ENCODE results near the gene CHSY1. TPM values are rescaled to one million over a fixed set of nuclear protein-coding genes. Genes with fewer than 3 reads are reported as not detected.

The CHSY1 gene
- polyA plus RNA-seq, 3 donors: 2.7 to 19.0 (median 3.0) TPM

DNA sequence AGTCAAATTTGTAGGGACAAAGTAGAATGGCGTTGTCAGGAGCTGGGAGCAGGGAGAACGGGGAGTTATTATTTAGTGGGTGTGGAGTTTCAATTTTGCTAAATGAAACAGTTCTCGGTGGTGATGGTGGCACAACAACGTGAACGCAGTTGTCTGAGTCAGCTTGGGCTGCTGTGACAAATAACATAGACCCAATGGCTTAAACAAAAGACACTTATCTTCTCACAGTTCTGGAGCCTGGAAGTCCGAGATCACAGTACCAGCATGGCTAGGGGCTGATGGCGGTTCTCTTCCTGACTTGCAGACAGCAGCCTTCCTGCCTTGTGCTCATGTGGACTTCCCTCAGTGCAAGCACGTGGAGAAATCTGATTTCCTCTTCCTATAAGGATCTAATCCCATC is 90.2 kb downstream of the CHSY1 start:
- TF ChIP-seq, protein P1, sequence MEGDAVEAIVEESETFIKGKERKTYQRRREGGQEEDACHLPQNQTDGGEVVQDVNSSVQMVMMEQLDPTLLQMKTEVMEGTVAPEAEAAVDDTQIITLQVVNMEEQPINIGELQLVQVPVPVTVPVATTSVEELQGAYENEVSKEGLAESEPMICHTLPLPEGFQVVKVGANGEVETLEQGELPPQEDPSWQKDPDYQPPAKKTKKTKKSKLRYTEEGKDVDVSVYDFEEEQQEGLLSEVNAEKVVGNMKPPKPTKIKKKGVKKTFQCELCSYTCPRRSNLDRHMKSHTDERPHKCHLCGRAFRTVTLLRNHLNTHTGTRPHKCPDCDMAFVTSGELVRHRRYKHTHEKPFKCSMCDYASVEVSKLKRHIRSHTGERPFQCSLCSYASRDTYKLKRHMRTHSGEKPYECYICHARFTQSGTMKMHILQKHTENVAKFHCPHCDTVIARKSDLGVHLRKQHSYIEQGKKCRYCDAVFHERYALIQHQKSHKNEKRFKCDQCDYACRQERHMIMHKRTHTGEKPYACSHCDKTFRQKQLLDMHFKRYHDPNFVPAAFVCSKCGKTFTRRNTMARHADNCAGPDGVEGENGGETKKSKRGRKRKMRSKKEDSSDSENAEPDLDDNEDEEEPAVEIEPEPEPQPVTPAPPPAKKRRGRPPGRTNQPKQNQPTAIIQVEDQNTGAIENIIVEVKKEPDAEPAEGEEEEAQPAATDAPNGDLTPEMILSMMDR (IDR thresholded peaks at IDR 0.05): no peak
- Histone ChIP-seq H3K36me3 (replicated peaks in 1 of 2; ENCODE audit: control insufficient read depth in 1 of 2, insufficient read depth in 2 of 2, low read length in 2 of 2) (no peaks in the 10 kb centered on the region), H4K20me1 (ENCODE audit: insufficient read depth, low read length) (no peaks in the 10 kb centered on the region), H3K9me3 (replicated peaks in 1 of 2; ENCODE audit: control insufficient read depth in 1 of 2, insufficient read depth in 1 of 2, low read length in 2 of 2) (peaks cover 10 to 22% of the 10 kb centered on the region in 2 donors), H3K4me3 (replicated peaks in 1 of 3; ENCODE audit: low read depth in 2 of 3, low read length in 3 of 3) (no peak overlapping the region), H2AFZ (ENCODE audit: insufficient read depth, low read depth, low read length, poor library complexity, severe bottlenecking) (no peak overlapping the region), H3K27ac (ENCODE audit: low read depth in 1 of 2, low read length in 2 of 2) (no peak overlapping the region), H3K27me3 (ENCODE audit: control insufficient read depth in 2 of 2, insufficient read depth in 2 of 2, low read length in 2 of 2) (no peaks in the 10 kb centered on the region), H3K4me1 (ENCODE audit: control insufficient read depth in 1 of 2, insufficient read depth in 2 of 2, low read length in 2 of 2) (peaks cover 0 to 10% of the 10 kb centered on the region in 2 donors), H3K4me2 (replicated peaks; ENCODE audit: extremely low read depth, low read length, poor library complexity, severe bottlenecking) (no peak overlapping the region), H3K9ac (ENCODE audit: insufficient read depth, low read length, poor library complexity, severe bottlenecking) (no peak overlapping the region), H3K79me2 (ENCODE audit: insufficient read depth, low read length) (no peaks in the 10 kb centered on the region)
- DNase-seq: no peak
- intact Hi-C loops (cut with micrococcal nuclease): no loop called here
- H3K27ac Mint-ChIP-seq: no peak overlapping the region
- peaks cover 3 to 4% of the 10 kb centered on the region in 2 donors for H3K36me3 Mint-ChIP-seq
- H3K9me3 Mint-ChIP-seq: peaks cover 9 to 31% (median 27%) of the 10 kb centered on the region in 7 donors
- no peak overlapping the region for H3K4me3 Mint-ChIP-seq
- peaks cover 6% of the 10 kb centered on the region for H3K4me1 Mint-ChIP-seq
- WGBS (ENCODE audit: insufficient coverage): 76% methylated on average over 8 of the region's 8 CpGs
- peaks cover 4 to 7% (median 5%) of the 10 kb centered on the region in 3 donors for H3K27me3 Mint-ChIP-seq (ENCODE audit: low read depth in 3 of 3)

- Mint-ChIP-seq H3K36me3 (no peaks in the 10 kb centered on the region), H3K27ac (no peak overlapping the region), H3K9me3 (peaks cover 4 to 18% (median 14%) of the 10 kb centered on the region in 7 donors), H3K4me3 (no peak overlapping the region), H3K27me3 (ENCODE audit: low read depth in 3 of 3) (peaks cover 4 to 7% (median 5%) of the 10 kb centered on the region in 3 donors), H3K4me1 (peaks cover 5% of the 10 kb centered on the region)
- Histone ChIP-seq H2AFZ (ENCODE audit: insufficient read depth, low read depth, low read length, poor library complexity, severe bottlenecking) (no peak overlapping the region), H3K9me3 (replicated peaks in 1 of 2; ENCODE audit: control insufficient read depth in 1 of 2, insufficient read depth in 1 of 2, low read length in 2 of 2) (peaks cover 0 to 12% of the 10 kb centered on the region in 2 donors), H4K20me1 (ENCODE audit: insufficient read depth, low read length) (no peaks in the 10 kb centered on the region), H3K27ac (ENCODE audit: low read depth in 1 of 2, low read length in 2 of 2) (no peak overlapping the region), H3K79me2 (ENCODE audit: insufficient read depth, low read length) (no peaks in the 10 kb centered on the region), H3K4me2 (replicated peaks; ENCODE audit: extremely low read depth, low read length, poor library complexity, severe bottlenecking) (no peak overlapping the region), H3K9ac (ENCODE audit: insufficient read depth, low read length, poor library complexity, severe bottlenecking) (no peak overlapping the region), H3K4me3 (replicated peaks in 1 of 3; ENCODE audit: low read depth in 2 of 3, low read length in 3 of 3) (no peak overlapping the region), H3K27me3 (ENCODE audit: control insufficient read depth in 2 of 2, insufficient read depth in 2 of 2, low read length in 2 of 2) (no peaks in the 10 kb centered on the region), H3K36me3 (replicated peaks in 1 of 2; ENCODE audit: control insufficient read depth in 1 of 2, insufficient read depth in 2 of 2, low read length in 2 of 2) (no peaks in the 10 kb centered on the region), H3K4me1 (ENCODE audit: control insufficient read depth in 1 of 2, insufficient read depth in 2 of 2, low read length in 2 of 2) (peaks cover 0 to 6% of the 10 kb centered on the region in 2 donors)
- 94% methylated on average over 3 of the region's 11 CpGs for WGBS (ENCODE audit: insufficient coverage)
- TF ChIP-seq, protein P1 (IDR thresholded peaks at IDR 0.05): no peak
- intact Hi-C loops (cut with micrococcal nuclease): no loop called here
- DNase-seq: no peak
These were observed 91.7 kb downstream of the CHSY1 start for GRCh38 chr15:101159936-101160815.

Data from CD14-positive monocyte (primary cell).